NCI-H128 (cell line): ENCODE measurements around the gene CHD2.
"Not testable (repeated sequence)": the region's sequence is repeated elsewhere in the genome, so short reads cannot be mapped to it uniquely, and the experiment has no call there.

Experiments
- DNase-seq: peaks from one replicate; lab custom pipeline; 2025; ENCODE audit not compliant: unreplicated experiment; lab: John Stamatoyannopoulos, UW

Gene CHD2

DNA sequence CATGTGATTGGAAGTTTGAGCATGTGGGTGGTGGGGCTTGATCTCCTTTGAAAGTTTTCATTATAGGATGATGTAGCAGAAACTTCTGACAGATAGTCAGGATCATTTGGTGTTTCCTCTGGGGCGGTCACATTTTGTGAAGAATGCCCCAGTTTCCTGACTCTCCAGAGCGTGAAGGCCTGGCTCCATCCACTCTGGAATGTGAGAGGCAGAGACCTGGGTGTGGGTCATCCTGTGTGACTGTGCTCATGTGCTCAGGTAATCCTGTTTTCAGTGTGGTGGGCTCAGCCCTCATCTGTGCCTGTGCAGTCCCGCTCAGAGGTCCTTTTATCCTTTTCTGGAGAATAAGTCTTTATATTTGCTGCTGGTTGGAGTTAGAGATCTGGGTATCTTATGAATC, 107.9 kb downstream of the CHD2 start:
- no peak for DNase-seq

- DNase-seq: no peak
Observed at GRCh38 chr15:93012786-93013185, 112.7 kb downstream of the CHD2 start.

DNA sequence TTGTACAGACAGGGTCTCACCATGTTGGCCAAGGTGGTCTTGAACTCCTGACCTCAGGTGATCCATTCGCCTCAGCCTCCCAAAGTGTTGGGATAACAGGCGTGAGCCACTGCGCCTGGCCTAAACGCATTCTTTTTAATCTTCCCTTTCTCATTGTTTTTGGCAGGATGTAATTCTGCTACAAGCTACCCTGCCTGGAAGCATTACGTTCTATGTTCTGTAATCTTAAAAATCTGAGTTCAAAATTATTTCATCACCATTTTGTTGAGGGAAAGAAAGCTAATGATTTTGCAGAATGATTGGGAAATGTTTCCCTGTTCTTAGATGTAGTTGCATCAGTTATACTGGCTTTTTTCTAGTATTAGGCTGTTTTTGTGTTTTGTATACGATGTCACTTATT, 117.4 kb downstream of the CHD2 start:
- DNase-seq: no peak

GRCh38 chr15:93018574-93018973, 118.5 kb downstream of the CHD2 start:
- DNase-seq: no peak

DNA sequence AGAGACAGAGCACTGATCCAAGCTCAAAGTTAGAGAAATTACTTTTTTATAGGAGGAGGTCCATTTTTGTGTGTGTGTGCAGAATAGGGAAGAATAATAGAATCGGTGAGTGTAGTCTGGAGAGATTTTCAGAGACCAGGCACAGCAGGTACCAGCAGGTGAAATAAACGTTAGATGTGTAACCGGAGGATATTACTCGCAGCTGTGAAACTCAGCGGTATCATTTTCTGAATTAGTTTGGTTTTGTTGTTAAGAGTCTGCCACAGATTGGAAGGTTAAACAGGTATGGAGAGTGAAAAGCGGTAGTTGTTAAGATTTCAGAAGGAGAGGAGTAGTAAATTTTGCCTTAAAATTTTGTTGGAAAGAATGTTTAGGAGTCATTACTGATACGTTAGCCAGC, 119.0 kb downstream of the CHD2 start:
- DNase-seq: no peak

DNA sequence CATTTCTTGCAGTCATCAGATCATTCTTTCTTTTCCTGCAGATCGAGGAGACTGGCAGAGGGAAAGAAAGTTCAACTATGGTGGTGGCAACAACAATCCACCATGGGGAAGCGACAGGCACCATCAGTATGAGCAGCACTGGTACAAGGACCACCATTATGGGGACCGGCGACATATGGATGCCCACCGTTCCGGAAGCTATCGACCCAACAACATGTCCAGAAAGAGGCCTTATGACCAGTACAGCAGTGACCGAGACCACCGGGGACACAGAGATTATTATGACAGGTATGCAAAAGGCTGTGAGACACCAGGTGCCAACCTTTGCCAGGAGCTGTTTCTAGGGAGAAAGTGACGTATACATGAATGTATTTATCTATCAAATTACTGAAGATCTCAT, 119.8 kb downstream of the CHD2 start:
- DNase-seq: no peak

- no peak for DNase-seq
Observed at GRCh38 chr15:93020976-93021772, 121.0 kb downstream of the CHD2 start.

GRCh38 chr15:93024293-93024692, 124.2 kb downstream of the CHD2 start:
- DNase-seq: no peak

- DNase-seq: no peak
Observed at GRCh38 chr15:93024716-93025624, 124.8 kb downstream of the CHD2 start.

DNA sequence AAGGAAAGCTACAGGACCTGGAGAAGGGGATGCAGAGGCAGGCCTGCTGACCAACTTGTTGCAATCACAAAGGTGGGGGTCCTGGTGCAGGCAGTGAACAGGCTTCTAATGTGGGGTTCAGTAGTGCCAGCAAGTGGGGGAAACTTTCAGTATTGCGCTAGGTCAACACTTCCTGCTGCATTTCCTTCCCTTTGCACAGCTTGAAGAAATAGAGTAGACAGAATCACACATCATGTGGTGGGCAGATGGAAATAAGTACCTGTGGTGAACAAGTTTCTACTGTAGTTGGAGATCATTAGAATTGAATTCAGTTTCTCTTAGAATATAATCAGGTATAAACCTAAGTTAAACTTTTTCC, 125.5 kb downstream of the CHD2 start:
- DNase-seq: no peak

DNA sequence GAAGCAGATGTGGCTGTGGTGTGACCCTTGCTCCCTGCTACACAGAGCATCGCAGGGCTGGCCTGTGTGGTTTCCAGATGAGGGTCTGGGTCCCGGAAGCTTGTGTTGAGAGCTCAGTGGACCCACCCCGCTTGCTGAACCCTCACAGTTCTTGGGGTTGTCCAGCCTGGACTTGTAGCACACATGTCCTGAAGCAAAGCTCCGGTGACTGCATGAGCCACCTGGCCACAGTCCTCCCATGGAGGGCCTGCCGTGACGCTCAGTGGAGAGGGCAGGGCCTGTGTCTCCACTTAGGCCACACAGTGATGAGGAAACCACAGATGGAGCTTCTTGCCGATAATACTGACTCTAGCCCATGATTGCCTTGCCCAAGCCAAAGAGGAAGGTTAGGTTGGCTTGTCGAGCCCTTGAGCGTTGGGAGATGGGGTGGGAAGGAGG, 126.3 kb downstream of the CHD2 start:
- DNase-seq: no peak

GRCh38 chr15:93027413-93027812, 127.3 kb downstream of the CHD2 start:
- no peak for DNase-seq

DNA sequence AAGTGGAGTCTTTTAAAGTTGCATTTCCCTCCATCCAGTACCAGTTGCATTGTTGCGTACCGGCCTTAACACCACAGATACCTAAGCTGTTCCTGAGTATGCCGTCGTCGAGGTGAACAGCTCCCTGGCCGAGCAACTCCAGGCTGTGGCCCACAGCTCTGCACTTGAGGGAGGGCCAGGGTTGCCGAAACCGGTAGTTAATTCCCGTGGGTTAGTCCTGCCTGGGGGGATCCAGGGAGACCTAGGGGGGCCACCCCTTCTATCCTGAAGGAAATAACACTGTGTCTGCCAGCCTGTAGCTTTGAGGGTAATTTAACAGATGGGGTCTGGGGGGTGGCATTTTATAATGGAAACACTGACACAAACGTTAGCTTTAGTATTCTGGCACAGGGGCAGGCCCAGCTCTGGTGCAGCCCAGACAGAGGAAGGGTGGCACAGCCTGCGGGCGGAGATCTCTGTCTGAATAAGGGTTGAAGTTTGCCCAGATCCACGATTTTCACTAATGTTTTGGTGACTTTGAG, 128.0 kb downstream of the CHD2 start:
- no peak for DNase-seq

DNA sequence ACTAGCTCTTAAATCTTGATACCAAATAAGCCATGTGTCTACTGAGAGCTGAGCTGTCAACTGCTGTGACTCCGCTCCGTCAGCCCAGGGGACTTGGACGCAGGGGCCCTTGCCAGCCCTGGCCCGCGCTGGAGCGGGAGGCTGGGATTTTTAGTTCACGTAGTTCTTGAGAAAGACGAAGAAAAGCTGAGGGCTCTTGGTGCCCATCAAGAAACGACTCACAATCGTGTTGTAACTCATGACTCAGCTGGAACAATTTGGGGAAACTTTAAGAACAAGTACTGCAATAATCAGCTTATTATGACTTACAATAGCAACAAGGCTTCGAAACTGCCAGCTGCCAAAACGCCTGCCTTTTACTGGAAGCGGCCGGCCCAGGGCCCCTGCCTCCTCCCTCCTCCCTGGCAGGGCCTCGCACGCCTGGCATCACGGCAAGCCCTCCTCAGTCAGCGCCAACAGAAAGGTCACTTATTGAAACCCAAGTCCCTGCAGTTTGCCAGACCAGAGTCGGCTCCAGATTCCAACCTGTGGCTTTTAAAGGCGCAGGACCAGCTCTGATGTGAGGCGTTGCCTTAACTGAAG, 128.6 kb downstream of the CHD2 start:
- DNase-seq: no peak

DNA sequence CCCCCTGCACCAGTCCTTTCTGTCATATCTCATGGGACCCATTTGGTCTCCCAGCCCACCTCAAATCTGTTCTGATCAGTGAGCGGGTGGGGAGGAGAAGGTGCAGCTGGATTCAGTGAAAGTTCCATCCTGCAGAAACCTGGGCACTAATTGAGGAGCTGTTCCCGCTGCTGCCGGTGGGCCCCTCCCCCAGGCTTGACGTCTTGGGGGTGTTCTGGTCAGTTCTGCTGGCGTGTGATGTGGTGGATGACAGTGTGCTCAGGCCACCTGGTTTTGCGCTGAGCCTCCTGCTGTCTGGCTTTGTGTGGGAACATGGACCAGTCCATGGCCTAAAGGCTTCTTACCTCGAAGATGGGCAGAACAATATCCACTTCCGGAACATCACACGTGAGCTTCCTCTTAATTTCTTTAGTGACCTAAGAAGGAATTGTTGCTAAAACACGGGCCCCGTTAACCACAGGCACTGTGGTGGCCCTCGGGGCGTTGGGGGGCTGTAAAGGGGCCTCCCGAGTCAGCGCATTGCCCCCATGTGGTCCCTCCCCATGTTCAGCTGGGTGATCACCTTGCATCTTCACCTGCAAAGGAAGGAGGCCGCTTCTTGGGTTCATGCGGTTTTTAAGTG, 129.2 kb downstream of the CHD2 start:
- no peak for DNase-seq

- DNase-seq: no peak
Observed at GRCh38 chr15:93029836-93030429, 129.8 kb downstream of the CHD2 start.

GRCh38 chr15:93030430-93031102, 130.4 kb downstream of the CHD2 start:
- peak; percentile 6 for DNase-seq

DNA sequence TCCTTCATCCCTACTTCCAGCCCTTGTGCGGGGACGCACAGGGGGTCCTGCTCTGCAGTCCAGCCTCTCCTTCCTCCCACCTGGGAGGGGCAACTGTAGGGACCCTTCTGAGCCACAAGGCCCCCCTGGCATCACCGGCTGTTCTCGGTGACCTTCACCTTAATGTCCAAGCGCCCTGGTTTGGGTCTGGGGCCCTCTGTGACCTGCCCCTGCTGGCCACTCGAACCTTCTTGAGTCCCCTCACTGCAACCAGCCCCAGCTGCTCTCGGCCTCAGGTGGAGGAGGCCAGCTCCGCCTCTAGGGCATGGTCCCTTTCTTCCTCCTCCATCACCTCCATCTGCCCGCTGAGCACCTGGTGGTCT, 131.0 kb downstream of the CHD2 start:
- no peak for DNase-seq

DNA sequence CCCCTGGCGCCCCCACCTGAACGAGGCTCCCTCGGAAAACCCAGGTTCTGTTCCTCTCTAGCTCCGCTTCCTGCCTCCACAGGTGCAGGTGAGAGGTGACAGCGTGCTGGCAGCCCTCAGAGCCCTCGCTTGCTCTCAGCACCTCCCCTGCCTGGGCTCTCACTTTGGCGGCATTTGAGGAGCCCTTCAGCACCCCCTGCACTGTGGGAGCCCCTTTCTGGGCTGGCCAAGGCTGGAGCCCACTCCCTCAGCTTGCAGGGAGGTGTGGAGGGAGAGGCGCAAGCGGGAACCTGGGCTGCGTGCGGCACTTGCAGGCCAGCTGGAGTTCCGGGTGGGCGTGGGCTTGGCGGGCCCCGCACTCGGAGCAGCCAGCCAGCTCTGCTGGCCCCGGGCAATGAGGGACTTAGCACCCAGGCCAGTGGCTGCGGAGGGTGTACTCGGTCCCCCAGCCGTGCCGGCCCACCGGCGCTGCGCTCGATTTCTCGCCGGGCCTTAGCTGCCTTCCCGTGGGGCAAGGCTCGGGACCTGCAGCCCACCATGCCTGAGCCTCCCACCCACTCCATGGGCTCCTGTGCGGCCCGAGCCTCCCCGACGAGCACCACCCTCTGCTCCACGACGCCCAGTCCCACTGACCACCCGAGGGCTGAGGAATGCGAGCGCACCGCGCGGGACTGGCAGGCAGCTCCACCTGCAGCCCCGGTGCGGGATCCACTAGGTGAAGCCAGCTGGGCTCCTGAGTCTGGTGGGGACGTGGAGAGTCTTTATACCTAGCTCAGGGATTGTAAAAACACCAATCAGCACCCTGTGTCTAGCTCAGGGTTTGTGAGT, 131.6 kb downstream of the CHD2 start:
- DNase-seq: not testable (repeated sequence)
